IMR-90 (cell line): Measurements from ENCODE around the gene DPH6. TPM values are rescaled to one million over a fixed set of nuclear protein-coding genes. Genes with fewer than 3 reads are reported as not detected.
A peak's percentile ranks its signal among the peaks of the same experiment; 100 is the strongest.

ENCODE experiments used
- ATAC-seq: fragments of 200-7000 bp; cut with Tn5 transposase; 2 replicates; pipeline ENCODE4 v1.9.1; 2020; ENCODE audit warnings: low read depth, mild to moderate bottlenecking, moderate library complexity
- BruUV-seq: library from RNA; stranded (reverse); fragments of 400-500 nt; replicated peaks from 2 replicates; lab custom pipeline; 2021; lab: Mats Ljungman, UMichigan
- CTCF ChIA-PET: fragments of 300-600 bp; formaldehyde crosslinking; extraction: SDS; loops from one replicate; lab custom pipeline; 2021; ENCODE audit warnings: antibody characterized with exemption; lab: Yijun Ruan, JAX
- POLR2A ChIA-PET: fragments of 300-600 bp; sonication (Branson Sonifier 250); formaldehyde crosslinking; loops from one replicate; lab custom pipeline; 2022; ENCODE audit warnings: antibody characterized with exemption; ENCODE audit not compliant: unreplicated experiment; lab: Charles Lee
- DNase-seq: peaks from one replicate; pipeline ENCODE4 v3.0.0; 2013
- H2AFZ ChIP-seq: replicated peaks from 2 replicates; pipeline ENCODE3; 2013; ENCODE audit warnings: low read length, mild to moderate bottlenecking; ENCODE audit not compliant: poor library complexity
- H2AK5ac ChIP-seq: 2 replicates; pipeline ENCODE4 v1.6.1; 2013; ENCODE audit warnings: low read depth, low read length, inconsistent platforms
- H2AK9ac ChIP-seq: replicated peaks from 2 replicates; pipeline ENCODE3; 2013; ENCODE audit warnings: mild to moderate bottlenecking, low read depth, low read length, moderate library complexity; ENCODE audit not compliant: poor library complexity
- H2BK120ac ChIP-seq: 2 replicates; pipeline ENCODE4 v1.6.1; 2013; ENCODE audit warnings: low read depth, low read length, inconsistent platforms
- H2BK15ac ChIP-seq: 3 replicates; pipeline ENCODE4 v1.6.1; 2013; ENCODE audit warnings: low read depth, low read length, inconsistent platforms
- H2BK20ac ChIP-seq: 2 replicates; pipeline ENCODE4 v1.6.1; 2013; ENCODE audit warnings: low read depth, mild to moderate bottlenecking, inconsistent platforms, low read length, moderate library complexity
- H2BK5ac ChIP-seq: 2 replicates; pipeline ENCODE4 v1.6.1; 2013; ENCODE audit warnings: mild to moderate bottlenecking, low read depth, low read length, inconsistent platforms; ENCODE audit not compliant: poor library complexity, severe bottlenecking
- H3K14ac ChIP-seq: replicated peaks from 2 replicates; pipeline ENCODE4 v1.6.1; 2013; ENCODE audit warnings: low read depth, low read length, inconsistent platforms
- H3K18ac ChIP-seq: 2 replicates; pipeline ENCODE4 v1.6.1; 2013; ENCODE audit warnings: low read depth, low read length, control low read depth
- H3K23ac ChIP-seq: 2 replicates; pipeline ENCODE4 v1.6.1; 2013; ENCODE audit warnings: low read depth, low read length, inconsistent platforms
- H3K27ac ChIP-seq: 2 replicates; pipeline ENCODE4 v1.5.1; 2013; ENCODE audit warnings: mild to moderate bottlenecking, control low read depth, low read length; ENCODE audit not compliant: insufficient read depth
- H3K27me3 ChIP-seq: 2 replicates; pipeline ENCODE4 v1.6.1; 2013; ENCODE audit warnings: low read length; ENCODE audit not compliant: control insufficient read depth, insufficient read depth
- H3K36me3 ChIP-seq: 2 replicates; pipeline ENCODE4 v1.6.1; 2013; ENCODE audit warnings: low read length, mixed read lengths; ENCODE audit not compliant: control insufficient read depth, insufficient read depth
- H3K4ac ChIP-seq: 2 replicates; pipeline ENCODE4 v1.6.1; 2013; ENCODE audit warnings: low read depth, low read length, inconsistent platforms
- H3K4me1 ChIP-seq: 2 replicates; pipeline ENCODE4 v1.6.1; 2013; ENCODE audit warnings: low read length, mixed read lengths; ENCODE audit not compliant: control insufficient read depth, insufficient read depth
- H3K4me2 ChIP-seq: 2 replicates; pipeline ENCODE4 v1.6.1; 2013; ENCODE audit warnings: low read depth, mild to moderate bottlenecking, control low read depth, low read length, moderate library complexity
- H3K4me3 ChIP-seq: 2 replicates; pipeline ENCODE4 v1.5.1; 2013; ENCODE audit warnings: low read depth, mild to moderate bottlenecking, control low read depth, low read length, moderate library complexity; ENCODE audit not compliant: insufficient read depth
- H3K56ac ChIP-seq: 2 replicates; pipeline ENCODE4 v1.6.1; 2013; ENCODE audit warnings: low read length, inconsistent platforms; ENCODE audit not compliant: insufficient read depth; ENCODE audit errors: extremely low read depth
- H3K79me1 ChIP-seq, 2 experiments: 2 replicates each; pipeline ENCODE4 v1.6.1; 2013; ENCODE audit warnings: low read length in 2 of 2, inconsistent platforms in 1 of 2, low read depth in 1 of 2
- H3K9ac ChIP-seq: 2 replicates; pipeline ENCODE4 v1.6.1; 2013; ENCODE audit warnings: low read depth, low read length, control low read depth
- H3K9me1 ChIP-seq: 2 replicates; pipeline ENCODE4 v1.6.1; 2013; ENCODE audit warnings: low read length, inconsistent platforms; ENCODE audit not compliant: insufficient read depth
- H3K9me3 ChIP-seq: 2 replicates; pipeline ENCODE4 v1.6.1; 2013; ENCODE audit warnings: low read length; ENCODE audit not compliant: control insufficient read depth, insufficient read depth
- H4K20me1 ChIP-seq: 2 replicates; pipeline ENCODE4 v1.6.1; 2013; ENCODE audit warnings: low read length, inconsistent platforms; ENCODE audit not compliant: insufficient read depth
- H4K5ac ChIP-seq: 2 replicates; pipeline ENCODE4 v1.6.1; 2013; ENCODE audit warnings: mild to moderate bottlenecking, low read depth, low read length, control low read depth
- H4K8ac ChIP-seq, 2 experiments: 2 replicates each; pipeline ENCODE4 v1.6.1; 2013; ENCODE audit warnings: low read depth in 2 of 2, low read length in 2 of 2, control low read depth in 1 of 2, inconsistent platforms in 1 of 2
- H4K91ac ChIP-seq: 2 replicates; pipeline ENCODE4 v1.6.1; 2013; ENCODE audit warnings: low read depth, low read length, inconsistent platforms; ENCODE audit not compliant: insufficient read depth
- CEBPB ChIP-seq: IDR thresholded peaks from 2 replicates; pipeline ENCODE4 v1.6.1; 2012; ENCODE audit warnings: low read depth, low read length, improper control_type of control experiment
- MAFK ChIP-seq: IDR thresholded peaks from 2 replicates; pipeline ENCODE4 v1.6.1; 2012; ENCODE audit warnings: low read depth, low read length, improper control_type of control experiment
- WGBS, 2 experiments: methylation state at CpG; one replicate each; pipeline versions ENCODE4 v1.1.5 to v1.1.7; 2013; ENCODE audit warnings: missing lambda C conversion rate in 2 of 2; ENCODE audit not compliant: insufficient read length in 1 of 2; ENCODE audit errors: extremely low coverage in 2 of 2; 5-methylcytosine and 5-hydroxymethylcytosine counted together
- dilution Hi-C: fragments of 300-500 bp; cut with HindIII; formaldehyde crosslinking; loops from one replicate; pipeline ENCODE4 v1.14.3; 2018; ENCODE audit warnings: low sequenced_read_pairs; ENCODE audit not compliant: unreplicated experiment
- in situ Hi-C: fragments of 300-500 bp; cut with MboI; formaldehyde crosslinking; loops from 3 replicates; pipeline ENCODE4 v1.14.3; 2019; ENCODE audit warnings: low sequenced_read_pairs, inconsistent platforms, mixed read lengths
- intact Hi-C: fragments of 100-400 bp; cut with micrococcal nuclease; formaldehyde crosslinking; loops from 2 replicates; pipeline ENCODE4 v1.10.0; 2022
- polyA plus RNA-seq, 3 experiments: library from polyadenylated mRNA; depleted of rRNA; stranded (reverse); fragments of >200 nt; gene quantifications; 2 replicates each; pipeline ENCODE4 v1.2.3, GENCODE V29; 2012; ENCODE audit warnings: low replicate concordance in 1 of 3
- total RNA-seq: library from RNA; depleted of rRNA; stranded (reverse); fragments of >200 nt; gene quantifications from 2 replicates; pipeline ENCODE4 v1.2.3, GENCODE V29; 2012

Gene DPH6
- total and polyA plus RNA-seq, 2 of the 4 experiments (the other 2 are of a cell fraction), result 6.1 to 8.1 TPM

DNA sequence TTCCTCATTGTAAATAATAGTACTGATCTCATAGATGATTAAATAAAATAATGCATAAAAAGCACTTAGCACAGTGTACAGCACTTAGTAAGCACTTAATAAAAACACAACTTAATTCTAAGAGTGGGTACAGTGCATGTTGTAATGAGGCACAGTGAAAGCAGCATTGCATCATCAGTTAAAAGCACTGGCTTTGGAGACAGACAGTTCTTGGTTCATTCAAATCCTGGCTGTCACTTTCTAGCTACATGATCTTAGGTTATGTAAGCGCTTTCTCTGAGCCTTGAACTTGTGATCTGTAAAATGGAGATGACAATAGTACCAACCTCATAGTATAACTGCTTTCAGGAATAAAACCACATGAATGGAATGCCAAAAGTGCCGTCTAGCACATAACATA, 151.5 kb downstream of the DPH6 start:
- Histone ChIP-seq H3K14ac (no peak overlapping the region), H3K9ac (no peak overlapping the region), H3K9me1 (no peaks in the 10 kb centered on the region), H4K5ac (no peak overlapping the region), H2BK15ac (no peak overlapping the region), H3K4me3 (no peak overlapping the region), H4K91ac (no peak overlapping the region), H3K4me2 (no peak overlapping the region), H3K9me3 (no peaks in the 10 kb centered on the region), H4K20me1 (no peaks in the 10 kb centered on the region), H2AK9ac (no peak overlapping the region), H3K27me3 (no peaks in the 10 kb centered on the region), H2AFZ (no peak overlapping the region), H2BK120ac (no peak overlapping the region), H3K79me1 (no peaks in the 10 kb centered on the region), H3K23ac (no peak overlapping the region), H2BK5ac (no peak overlapping the region), H3K27ac (no peak overlapping the region), H2BK20ac (no peak overlapping the region), H3K4ac (no peak overlapping the region), H3K4me1 (peaks cover 2% of the 10 kb centered on the region; the same call in 1 of the 2 replicates), H4K8ac (no peak overlapping the region), H3K36me3 (no peaks in the 10 kb centered on the region), H2AK5ac (no peak overlapping the region), H3K18ac (no peak overlapping the region), H3K56ac (no peak overlapping the region)
- POLR2A ChIA-PET, result no interaction called here
- no peak for DNase-seq
- CTCF ChIA-PET, result no interaction called here
- no TSS peak for BruUV-seq
- ATAC-seq, result no peak
- dilution Hi-C loops, result no loop called here
- WGBS, 2 experiments, result no CpG with 5 or more reads among the region's 2 CpGs
- intact Hi-C loops, result no loop called here
- in situ Hi-C loops, result no loop called here
- TF ChIP-seq CEBPB (peak; percentile 73), MAFK (no peak)
